Mesenchymal stem cell (in vitro differentiated cells and primary cell): ENCODE measurements around the gene TIMP2.

Experiments used
- DNase-seq: peaks from one replicate; pipeline ENCODE4 v3.0.0-alpha.2; 2013
- H2AFZ ChIP-seq: one replicate; pipeline ENCODE4 v1.6.1; 2013; ENCODE audit warnings: low read depth, mild to moderate bottlenecking, control low read depth, inconsistent platforms, low read length, moderate library complexity
- H2AK5ac ChIP-seq: 2 replicates; pipeline ENCODE4 v1.6.1; 2013; ENCODE audit warnings: low read length, moderate library complexity, mild to moderate bottlenecking, inconsistent platforms; ENCODE audit not compliant: severe bottlenecking
- H2BK120ac ChIP-seq: one replicate; pipeline ENCODE4 v1.6.1; 2013; ENCODE audit warnings: low read depth, mild to moderate bottlenecking, inconsistent platforms, low read length, moderate library complexity
- H2BK12ac ChIP-seq, 2 experiments: one replicate each; pipeline ENCODE4 v1.6.1; 2013; ENCODE audit warnings: inconsistent platforms in 2 of 2, low read length in 2 of 2, mild to moderate bottlenecking in 2 of 2, moderate library complexity in 2 of 2, control low read depth in 1 of 2
- H2BK15ac ChIP-seq: one replicate; pipeline ENCODE4 v1.6.1; 2013; ENCODE audit warnings: mild to moderate bottlenecking, low read depth, inconsistent platforms; ENCODE audit not compliant: poor library complexity, severe bottlenecking
- H2BK5ac ChIP-seq: 2 replicates; pipeline ENCODE4 v1.6.1; 2013; ENCODE audit warnings: low read depth, mild to moderate bottlenecking, low read length, control low read depth, inconsistent platforms; ENCODE audit not compliant: poor library complexity, severe bottlenecking
- H3K14ac ChIP-seq, 2 experiments: one replicate each; pipeline ENCODE4 v1.6.1; 2013; ENCODE audit warnings: inconsistent platforms in 2 of 2, low read length in 2 of 2, control low read depth in 1 of 2, mild to moderate bottlenecking in 1 of 2, moderate library complexity in 1 of 2
- H3K18ac ChIP-seq, 2 experiments: one replicate each; pipeline ENCODE4 v1.6.1; 2013; ENCODE audit warnings: inconsistent platforms in 2 of 2, low read length in 2 of 2, control low read depth in 1 of 2, low read depth in 1 of 2, mild to moderate bottlenecking in 1 of 2
- H3K23ac ChIP-seq, 2 experiments: one replicate each; pipeline ENCODE4 v1.6.1; 2013; ENCODE audit warnings: inconsistent platforms in 2 of 2, low read length in 2 of 2, mild to moderate bottlenecking in 2 of 2, moderate library complexity in 2 of 2, control low read depth in 1 of 2
- H3K27ac ChIP-seq: 2 replicates; pipeline ENCODE4 v1.5.1; 2013; ENCODE audit warnings: mild to moderate bottlenecking, moderate library complexity, low read length, control low read depth, inconsistent platforms; ENCODE audit not compliant: poor library complexity, severe bottlenecking
- H3K27me3 ChIP-seq, 2 experiments: 2 replicates each; pipeline versions ENCODE4 v1.6.1 to v1.7.0; 2013; ENCODE audit warnings: low read length in 2 of 2, mild to moderate bottlenecking in 2 of 2, moderate library complexity in 2 of 2, control low read depth in 1 of 2, inconsistent platforms in 1 of 2; ENCODE audit not compliant: control insufficient read depth in 1 of 2, insufficient read depth in 1 of 2
- H3K36me3 ChIP-seq, 2 experiments: 2 replicates each; pipeline versions ENCODE4 v1.6.1 to v1.7.0; 2013; ENCODE audit warnings: low read length in 2 of 2, control low read depth in 1 of 2, inconsistent platforms in 1 of 2, low read depth in 1 of 2, mild to moderate bottlenecking in 1 of 2; ENCODE audit not compliant: insufficient read depth in 2 of 2, control insufficient read depth in 1 of 2
- H3K4ac ChIP-seq, 2 experiments: one replicate each; pipeline ENCODE4 v1.6.1; 2013; ENCODE audit warnings: inconsistent platforms in 2 of 2, low read length in 2 of 2, mild to moderate bottlenecking in 2 of 2, moderate library complexity in 2 of 2, control low read depth in 1 of 2, low read depth in 1 of 2
- H3K4me1 ChIP-seq: 2 replicates; pipeline ENCODE4 v1.6.1; 2013; ENCODE audit warnings: low read depth, low read length, control low read depth; ENCODE audit not compliant: control insufficient read depth, insufficient read depth
- H3K4me2 ChIP-seq: 2 replicates; pipeline ENCODE4 v1.6.1; 2013; ENCODE audit warnings: low read length, mild to moderate bottlenecking, inconsistent platforms; ENCODE audit not compliant: poor library complexity, severe bottlenecking
- H3K4me3 ChIP-seq, 2 experiments: 2 replicates each; pipeline versions ENCODE4 v1.5.1 to v1.7.0; 2013; ENCODE audit warnings: low read length in 2 of 2, mild to moderate bottlenecking in 2 of 2, control low read depth in 1 of 2, low read depth in 1 of 2; ENCODE audit not compliant: insufficient read depth in 1 of 2
- H3K79me1 ChIP-seq: replicated peaks from 2 replicates; pipeline ENCODE4 v1.6.1; 2013; ENCODE audit warnings: mild to moderate bottlenecking, control low read depth, low read length, inconsistent platforms; ENCODE audit not compliant: poor library complexity, severe bottlenecking
- H3K9ac ChIP-seq: 2 replicates; pipeline ENCODE4 v1.7.0; 2013; ENCODE audit warnings: mild to moderate bottlenecking, low read length, moderate library complexity
- H3K9me3 ChIP-seq: 2 replicates; pipeline ENCODE4 v1.7.0; 2013; ENCODE audit warnings: mild to moderate bottlenecking, low read length; ENCODE audit not compliant: control insufficient read depth
- H4K8ac ChIP-seq: one replicate; pipeline ENCODE4 v1.6.1; 2013; ENCODE audit warnings: inconsistent platforms, mild to moderate bottlenecking, low read length, moderate library complexity
- H4K91ac ChIP-seq: one replicate; pipeline ENCODE4 v1.6.1; 2013; ENCODE audit warnings: mild to moderate bottlenecking, low read length, inconsistent platforms
- WGBS: methylation state at CpG from one replicate; pipeline ENCODE4 v1.1.7; 2013; ENCODE audit warnings: mixed read lengths; 5-methylcytosine and 5-hydroxymethylcytosine counted together

The TIMP2 gene

DNA sequence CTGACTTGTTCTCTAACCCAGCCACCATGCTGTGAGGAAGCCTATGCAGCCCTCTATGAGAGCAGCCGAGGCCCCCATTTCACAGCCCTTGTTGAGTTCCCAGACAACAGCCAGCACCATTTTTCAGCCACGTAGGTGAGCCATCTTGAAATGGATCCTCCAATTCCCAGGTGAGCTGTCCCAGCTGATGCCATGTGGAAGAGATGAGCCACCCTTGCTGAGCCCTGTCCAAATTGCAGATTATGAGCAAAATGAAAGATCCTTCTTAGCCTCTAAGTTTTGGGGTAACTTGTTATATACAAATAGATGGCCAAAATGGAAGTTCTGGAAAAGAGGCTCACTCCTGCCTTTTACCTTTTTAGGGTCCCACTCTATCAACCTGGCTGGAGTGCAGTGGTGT lies 25.7 kb upstream of the TIMP2 start:
- H3K23ac ChIP-seq: no peak overlapping the region
- peak overlapping the region in 1 of 2 experiments; percentile 9 for H3K4me3 ChIP-seq
- no peak overlapping the region for H2AK5ac ChIP-seq

DNA sequence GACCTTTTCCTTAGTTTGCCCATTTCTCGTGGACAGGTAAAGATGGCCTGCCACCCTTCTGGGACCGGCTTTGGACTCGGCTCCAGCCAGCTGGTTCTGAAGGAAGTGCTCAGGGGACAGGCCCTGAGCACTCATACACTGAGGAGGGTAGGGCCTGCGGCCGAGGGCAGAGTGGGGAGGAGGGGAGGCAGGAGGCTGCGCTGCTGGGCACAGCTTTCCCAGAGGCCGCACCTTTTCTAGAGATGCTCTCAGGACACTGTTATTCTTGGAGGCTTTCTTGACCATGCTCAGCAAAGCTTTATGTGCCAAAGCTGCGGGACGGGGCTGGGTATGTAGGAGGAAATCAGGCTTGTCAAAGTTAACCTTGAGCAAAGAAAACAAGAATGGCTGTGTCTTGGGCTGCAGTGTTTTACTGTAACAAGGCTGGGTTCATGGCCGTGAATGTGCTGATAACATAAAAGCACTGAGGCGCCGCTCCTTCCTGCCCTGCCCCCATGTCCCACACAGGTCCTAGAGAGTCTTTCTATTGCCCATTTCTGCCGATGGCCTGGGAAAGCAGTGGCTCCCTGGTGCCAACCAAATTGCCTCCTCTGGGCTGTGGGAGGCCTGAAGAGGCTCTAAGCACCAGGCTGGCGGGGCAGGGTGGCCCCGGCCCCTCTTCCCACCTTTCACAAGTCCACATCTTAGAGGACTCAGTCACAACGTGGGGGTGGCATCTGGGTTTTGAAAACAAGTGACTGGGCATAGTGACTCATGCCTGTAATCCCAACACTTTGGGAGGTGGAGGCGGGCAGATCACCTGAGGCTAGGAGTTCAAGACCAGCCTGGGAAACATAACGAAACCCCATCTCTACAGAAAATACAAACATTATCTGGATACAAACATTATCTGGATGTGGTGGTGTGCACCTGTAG lies 22.3 kb upstream of the TIMP2 start:
- Histone ChIP-seq H2BK12ac (no peak overlapping the region), H3K18ac (no peak overlapping the region), H2BK120ac (no peak overlapping the region), H4K8ac (peak overlapping the region; percentile 45), H2AFZ (no peak overlapping the region), H3K27me3 (peaks cover 0 to 3% of the 10 kb centered on the region in 2 experiments), H3K79me1 (no peaks in the 10 kb centered on the region), H2BK15ac (no peak overlapping the region), H3K14ac (no peak overlapping the region), H2BK5ac (no peak overlapping the region), H3K4ac (peak overlapping the region in 1 of 2 experiments; percentile 59), H2AK5ac (peak overlapping the region; percentile 35), H4K91ac (no peak overlapping the region), H3K36me3 (no peaks in the 10 kb centered on the region), H3K4me3 (no peak overlapping the region), H3K4me1 (peaks cover 25% of the 10 kb centered on the region), H3K4me2 (no peak overlapping the region), H3K9ac (no peak overlapping the region), H3K23ac (no peak overlapping the region), H3K9me3 (peaks cover 20% of the 10 kb centered on the region), H3K27ac (no peak overlapping the region)
- 84% methylated on average over 14 of the region's 18 CpGs for WGBS
- no peak for DNase-seq

More for the DNA sequence above, 25.7 kb upstream of the TIMP2 start:
- Histone ChIP-seq H2AFZ (no peak overlapping the region), H2BK120ac (no peak overlapping the region), H3K14ac (no peak overlapping the region), H3K4me2 (no peak overlapping the region), H3K79me1 (no peaks in the 10 kb centered on the region), H3K36me3 (no peaks in the 10 kb centered on the region), H2BK15ac (no peak overlapping the region), H3K4ac (no peak overlapping the region), H3K9me3 (peaks cover 20% of the 10 kb centered on the region), H3K27me3 (no peaks in the 10 kb centered on the region), H3K4me1 (peaks cover 15% of the 10 kb centered on the region), H3K18ac (no peak overlapping the region), H2BK12ac (no peak overlapping the region), H2BK5ac (no peak overlapping the region), H3K9ac (no peak overlapping the region), H4K8ac (no peak overlapping the region), H4K91ac (no peak overlapping the region), H3K27ac (no peak overlapping the region)
- WGBS: 71% methylated on average over 2 of the region's 2 CpGs
- no peak for DNase-seq

DNA sequence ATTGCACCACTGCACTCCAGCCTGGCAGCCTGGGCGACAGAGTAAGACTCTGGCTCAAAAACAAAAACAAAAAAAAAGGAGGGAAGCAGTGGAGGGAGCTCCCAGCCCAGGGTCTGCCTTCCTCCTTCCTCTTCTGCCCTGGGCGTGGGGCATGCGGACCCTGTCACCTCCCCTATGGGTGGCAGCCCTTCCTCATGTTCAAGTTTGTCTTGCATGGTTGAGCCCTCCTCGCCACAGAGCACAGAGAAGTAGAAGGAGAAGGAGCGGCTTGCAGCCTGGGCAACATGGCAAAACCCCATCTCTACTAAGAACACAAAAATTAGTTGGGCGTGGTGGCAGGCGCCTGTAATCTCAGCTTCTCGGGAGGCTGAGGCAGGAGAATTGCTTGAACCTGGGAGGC lies 21.4 kb upstream of the TIMP2 start:
- Histone ChIP-seq H2BK5ac (no peak overlapping the region), H3K79me1 (no peaks in the 10 kb centered on the region), H3K27ac (no peak overlapping the region), H2BK12ac (no peak overlapping the region), H3K18ac (no peak overlapping the region), H3K4me1 (peaks cover 17% of the 10 kb centered on the region), H3K4me3 (no peak overlapping the region), H4K8ac (no peak overlapping the region), H3K36me3 (no peaks in the 10 kb centered on the region), H3K9me3 (peaks cover 19% of the 10 kb centered on the region), H3K27me3 (peaks cover 0 to 3% of the 10 kb centered on the region in 2 experiments), H2BK120ac (no peak overlapping the region), H3K9ac (no peak overlapping the region), H3K14ac (no peak overlapping the region), H4K91ac (peak overlapping the region; percentile 53), H3K23ac (no peak overlapping the region), H2AFZ (no peak overlapping the region), H2BK15ac (no peak overlapping the region), H2AK5ac (no peak overlapping the region), H3K4ac (no peak overlapping the region), H3K4me2 (no peak overlapping the region)
- WGBS: 94% methylated on average over 6 of the region's 8 CpGs
- DNase-seq: no peak

DNA sequence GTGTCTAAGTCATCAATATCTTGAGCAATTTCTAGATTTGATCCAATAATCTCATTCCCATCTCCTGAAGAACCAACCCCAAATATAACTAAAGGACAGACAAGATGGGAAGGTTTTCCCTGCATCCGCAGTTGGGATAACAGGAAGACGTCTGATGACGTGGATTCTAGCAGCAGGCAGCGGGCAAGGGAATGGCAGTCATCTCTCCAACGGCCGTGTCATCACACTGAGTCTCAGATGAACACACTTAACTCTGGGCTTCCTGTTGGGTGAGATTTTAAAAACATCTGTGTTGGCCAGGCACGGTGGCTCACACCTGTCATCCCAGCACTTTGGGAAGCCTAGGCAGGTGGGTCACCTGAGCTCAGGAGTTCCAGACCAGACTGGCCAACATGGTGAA lies 20.9 kb upstream of the TIMP2 start:
- H3K23ac ChIP-seq: no peak overlapping the region
- WGBS: 81% methylated on average over 7 of the region's 7 CpGs

More for the DNA sequence above, 20.9 kb upstream of the TIMP2 start:
- Histone ChIP-seq H3K27me3 (peaks cover 0 to 3% of the 10 kb centered on the region in 2 experiments), H3K14ac (no peak overlapping the region), H3K9ac (no peak overlapping the region), H2AK5ac (peak overlapping the region; percentile 68), H4K8ac (no peak overlapping the region), H2BK12ac (no peak overlapping the region), H3K4ac (no peak overlapping the region), H3K18ac (no peak overlapping the region), H3K27ac (no peak overlapping the region), H3K4me2 (no peak overlapping the region), H2BK15ac (no peak overlapping the region), H2BK5ac (no peak overlapping the region), H2AFZ (no peak overlapping the region), H3K4me1 (peaks cover 16% of the 10 kb centered on the region), H4K91ac (no peak overlapping the region), H2BK120ac (no peak overlapping the region), H3K36me3 (no peaks in the 10 kb centered on the region), H3K9me3 (peaks cover 14% of the 10 kb centered on the region), H3K79me1 (no peaks in the 10 kb centered on the region), H3K4me3 (no peak overlapping the region)
- DNase-seq: no peak
